Body of pancreas (tissue), 4 donors: ENCODE measurements around the gene UGGT2. TPM values are rescaled to one million over a fixed set of nuclear protein-coding genes. Genes with fewer than 3 reads are reported as not detected.
"Not testable (repeated sequence)": the region's sequence is repeated elsewhere in the genome, so short reads cannot be mapped to it uniquely, and the experiment has no call there.

Source experiments
- ATAC-seq: fragments of 150-250 bp; one replicate; pipeline ENCODE4 v1.9.1; 2016
- DNase-seq, 4 donors: peaks; one replicate each; pipeline ENCODE4 v3.0.0-alpha.2; 2019
- H3K27ac ChIP-seq, 4 donors: fragments of 200-600 bp; sonication (generic); 1 replicate in 3 of 4; 2 replicates in 1 of 4; pipeline versions ENCODE4 v1.5.1 to v1.6.1; 2016 to 2019; ENCODE audit warnings: mild to moderate bottlenecking in 1 of 4, mixed read lengths in 1 of 4, moderate library complexity in 1 of 4
- H3K27me3 ChIP-seq, 2 donors: fragments of 200-600 bp; sonication (generic); one replicate each; pipeline ENCODE4 v1.6.0; 2016; ENCODE audit warnings: mild to moderate bottlenecking in 1 of 2
- H3K36me3 ChIP-seq, 2 donors: fragments of 200-600 bp; sonication (generic); replicated peaks in 1 of 2; 2 replicates each; pipeline ENCODE4 v1.5.1; 2016; ENCODE audit warnings: low read depth in 2 of 2; ENCODE audit not compliant: insufficient read depth in 1 of 2
- H3K4me1 ChIP-seq: fragments of 200-600 bp; sonication (generic); one replicate; pipeline ENCODE4 v1.6.0; 2016
- H3K4me3 ChIP-seq, 2 donors: fragments of 200-600 bp; sonication (generic); 1 replicate in 1 of 2; 2 replicates in 1 of 2; pipeline ENCODE4 v1.5.1; 2016 to 2019
- H3K9me3 ChIP-seq, 3 donors: fragments of 200-600 bp; sonication (generic); 1 replicate in 2 of 3; 2 replicates in 1 of 3; pipeline ENCODE4 v1.5.1; 2016
- CTCF ChIP-seq, 7 experiments: fragments of 450-650 bp in 4 of 7; fragments of 200-600 bp in 3 of 7; sonication (generic) in 3 of 7; IDR thresholded peaks; one replicate each; pipeline ENCODE4 v1.5.1; 2016 to 2019; ENCODE audit warnings: antibody characterized with exemption in 7 of 7
- POLR2A ChIP-seq, 3 donors: fragments of 450-650 bp; IDR thresholded peaks; one replicate each; pipeline ENCODE4 v1.6.1; 2016; ENCODE audit warnings: antibody characterized with exemption in 3 of 3, mild to moderate bottlenecking in 2 of 3
- WGBS, 2 donors: methylation state at CpG; one replicate each; pipeline ENCODE4 v1.1.5; 2017; 5-methylcytosine and 5-hydroxymethylcytosine counted together
- intact Hi-C: fragments of 100-400 bp; cut with DNase I; formaldehyde crosslinking; loops from one replicate; pipeline ENCODE4 v1.15.1; 2023
- total RNA-seq, 2 donors: library from RNA; depleted of rRNA; stranded (reverse); fragments of >200 nt; gene quantifications; one replicate each; pipeline ENCODE4 v1.1.0, GENCODE V29; 2016

Gene UGGT2
- total RNA-seq, 2 donors from 2014 or later: 49.8 TPM

GRCh38 chr13:96068729-96069128 is 15.5 kb upstream of the UGGT2 start:
- ATAC-seq: no peak
- H3K27me3 ChIP-seq: no peaks in the 10 kb centered on the region
- no peaks in the 10 kb centered on the region for H3K36me3 ChIP-seq
- H3K4me1 ChIP-seq: no peaks in the 10 kb centered on the region
- 66 to 73% methylated on average over 2 of the region's 2 CpGs for WGBS, 2 donors
- no peak for DNase-seq
- no peaks in the 10 kb centered on the region for H3K9me3 ChIP-seq
- H3K27ac ChIP-seq: no peak overlapping the region
- no peak overlapping the region for H3K4me3 ChIP-seq
- intact Hi-C loops: no loop called here
- TF ChIP-seq CTCF (IDR thresholded peaks at IDR 0.05): no peak
- TF ChIP-seq POLR2A (IDR thresholded peaks at IDR 0.05): no peak

- Histone ChIP-seq H3K27me3 (no peaks in the 10 kb centered on the region), H3K36me3 (no peaks in the 10 kb centered on the region), H3K9me3 (no peaks in the 10 kb centered on the region), H3K4me3 (no peak overlapping the region), H3K27ac (no peak overlapping the region), H3K4me1 (no peaks in the 10 kb centered on the region)
- DNase-seq (no peak), ATAC-seq (no peak)
- WGBS, 2 donors: 68 to 78% methylated on average over 2 of the region's 2 CpGs
- TF ChIP-seq CTCF (IDR thresholded peaks at IDR 0.05) (no peak), POLR2A (IDR thresholded peaks at IDR 0.05) (no peak)
- intact Hi-C loops: no loop called here
Measured at GRCh38 chr13:96065849-96066248, 12.6 kb upstream of the UGGT2 start.

GRCh38 chr13:96052656-96053002 is 572 bp downstream of the UGGT2 start:
- H3K27ac ChIP-seq: peak overlapping the region; percentile 85 to 97 (median 90)
- peak; percentile 50 for ATAC-seq

GRCh38 chr13:96051946-96052345 is 1.3 kb downstream of the UGGT2 start:
- H3K9me3 ChIP-seq, DNase-seq, H3K4me1 ChIP-seq, H3K36me3 ChIP-seq, intact Hi-C loops, H3K27me3 ChIP-seq, ATAC-seq, H3K27ac ChIP-seq, H3K4me3 ChIP-seq: not testable (repeated sequence)
- WGBS, 2 donors: 72 to 74% methylated on average over 3 of the region's 3 CpGs

More at GRCh38 chr13:96052656-96053002, 572 bp downstream of the UGGT2 start:
- intact Hi-C loops: no loop called here
- Histone ChIP-seq H3K9me3 (no peaks in the 10 kb centered on the region), H3K4me3 (peak overlapping the region; percentile 93 to 95), H3K27me3 (no peaks in the 10 kb centered on the region), H3K4me1 (peaks cover 6% of the 10 kb centered on the region), H3K36me3 (no peaks in the 10 kb centered on the region)
- 0 to 1% methylated on average over 12 of the region's 12 CpGs for WGBS, 2 donors
- TF ChIP-seq CTCF (IDR thresholded peaks at IDR 0.05): no peak
- TF ChIP-seq POLR2A (IDR thresholded peaks at IDR 0.05): no peak
- no peak for DNase-seq

- H3K36me3 ChIP-seq, H3K4me1 ChIP-seq, H3K9me3 ChIP-seq, intact Hi-C loops, H3K27me3 ChIP-seq, DNase-seq, H3K4me3 ChIP-seq, H3K27ac ChIP-seq, ATAC-seq: not testable (repeated sequence)
- 91 to 94% methylated on average over 5 of the region's 5 CpGs for WGBS, 2 donors
Measured at GRCh38 chr13:96051491-96051890, 1.7 kb downstream of the UGGT2 start.

- intact Hi-C loops, H3K4me3 ChIP-seq, H3K27me3 ChIP-seq, H3K27ac ChIP-seq, H3K9me3 ChIP-seq, ATAC-seq, H3K4me1 ChIP-seq, H3K36me3 ChIP-seq, DNase-seq: not testable (repeated sequence)
- 91% methylated on average over 4 of the region's 4 CpGs for WGBS, 2 donors
Measured at GRCh38 chr13:96050955-96051354, 2.2 kb downstream of the UGGT2 start.

GRCh38 chr13:96046449-96047126 is 6.6 kb downstream of the UGGT2 start:
- 95 to 98% methylated on average over 15 to 16 of the region's 16 CpGs for WGBS, 2 donors
- H3K27me3 ChIP-seq, H3K4me3 ChIP-seq, H3K27ac ChIP-seq, DNase-seq, H3K9me3 ChIP-seq, ATAC-seq, H3K36me3 ChIP-seq, H3K4me1 ChIP-seq, intact Hi-C loops: not testable (repeated sequence)
